Ishikawa (cell line): ENCODE results near the gene COX7A2.

Experiments
- CREB1 ChIP-seq: IDR thresholded peaks from 2 replicates; pipeline ENCODE4 v1.6.1; 2012; ENCODE audit warnings: low read depth
- EP300 ChIP-seq: IDR thresholded peaks from 2 replicates; pipeline ENCODE4 v1.6.1; 2012; ENCODE audit warnings: borderline replicate concordance
- FOXM1 ChIP-seq: IDR thresholded peaks from 2 replicates; pipeline ENCODE4 v1.6.1; 2012; ENCODE audit warnings: low read depth, borderline replicate concordance
- NFIC ChIP-seq: IDR thresholded peaks from 2 replicates; pipeline ENCODE4 v1.6.1; 2012
- RAD21 ChIP-seq: IDR thresholded peaks from 2 replicates; pipeline ENCODE4 v1.6.1; 2012; ENCODE audit warnings: low read depth
- REST ChIP-seq: IDR thresholded peaks from 2 replicates; pipeline ENCODE4 v1.6.1; 2012; ENCODE audit warnings: low read depth, mild to moderate bottlenecking
- TAF1 ChIP-seq: IDR thresholded peaks from 2 replicates; pipeline ENCODE4 v1.6.1; 2012; ENCODE audit warnings: low read depth, mild to moderate bottlenecking
- USF1 ChIP-seq: IDR thresholded peaks from 2 replicates; pipeline ENCODE4 v1.6.1; 2012

- TF ChIP-seq CREB1 (no peak), RAD21 (no peak), REST (no peak), EP300 (no peak), NFIC (no peak), TAF1 (no peak), FOXM1 (no peak), USF1 (no peak)
Observed at GRCh38 chr6:75275067-75275466, 31.5 kb upstream of the COX7A2 start.
